Keratinocyte (primary cell): ENCODE data around the gene GABRA4.

ENCODE experiments used
- EZH2 ChIP-seq: IDR thresholded peaks from one replicate; pipeline ENCODE4 v1.6.1; 2012; ENCODE audit warnings: inconsistent platforms, mild to moderate bottlenecking, low read length, moderate library complexity
- TF ChIP-seq, protein P1 (sequence below), 3 experiments: IDR thresholded peaks in 1 of 3; conservative IDR thresholded peaks in 1 of 3; optimal IDR thresholded peaks in 1 of 3; 2 replicates in 2 of 3; 3 replicates in 1 of 3; pipeline versions ENCODE3 to v1.5.1; 2011; ENCODE audit warnings: low read length in 3 of 3, mild to moderate bottlenecking in 3 of 3, moderate library complexity in 2 of 3, control low read depth in 1 of 3, inconsistent platforms in 1 of 3; ENCODE audit not compliant: insufficient read depth in 2 of 3; ENCODE audit errors: extremely low read depth in 1 of 3

- TF ChIP-seq, protein P1, sequence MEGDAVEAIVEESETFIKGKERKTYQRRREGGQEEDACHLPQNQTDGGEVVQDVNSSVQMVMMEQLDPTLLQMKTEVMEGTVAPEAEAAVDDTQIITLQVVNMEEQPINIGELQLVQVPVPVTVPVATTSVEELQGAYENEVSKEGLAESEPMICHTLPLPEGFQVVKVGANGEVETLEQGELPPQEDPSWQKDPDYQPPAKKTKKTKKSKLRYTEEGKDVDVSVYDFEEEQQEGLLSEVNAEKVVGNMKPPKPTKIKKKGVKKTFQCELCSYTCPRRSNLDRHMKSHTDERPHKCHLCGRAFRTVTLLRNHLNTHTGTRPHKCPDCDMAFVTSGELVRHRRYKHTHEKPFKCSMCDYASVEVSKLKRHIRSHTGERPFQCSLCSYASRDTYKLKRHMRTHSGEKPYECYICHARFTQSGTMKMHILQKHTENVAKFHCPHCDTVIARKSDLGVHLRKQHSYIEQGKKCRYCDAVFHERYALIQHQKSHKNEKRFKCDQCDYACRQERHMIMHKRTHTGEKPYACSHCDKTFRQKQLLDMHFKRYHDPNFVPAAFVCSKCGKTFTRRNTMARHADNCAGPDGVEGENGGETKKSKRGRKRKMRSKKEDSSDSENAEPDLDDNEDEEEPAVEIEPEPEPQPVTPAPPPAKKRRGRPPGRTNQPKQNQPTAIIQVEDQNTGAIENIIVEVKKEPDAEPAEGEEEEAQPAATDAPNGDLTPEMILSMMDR (optimal IDR thresholded peaks at IDR 0.05 in 1 of 3, IDR thresholded peaks at IDR 0.05 in 1 of 3, conservative IDR thresholded peaks at IDR 0.05 in 1 of 3; ENCODE audit: extremely low read depth in 1 of 3, insufficient read depth in 2 of 3, low read length in 3 of 3) = no peak
- TF ChIP-seq EZH2 = no peak
Observed at GRCh38 chr4:46958742-46959488, 34.5 kb downstream of the GABRA4 start.
